Cardiac muscle cell (in vitro differentiated cells and primary cell): ENCODE data around the gene LZTS2. TPM values are rescaled to one million over a fixed set of nuclear protein-coding genes. Genes with fewer than 3 reads are reported as not detected.
"Not testable (repeated sequence)": the region's sequence is repeated elsewhere in the genome, so short reads cannot be mapped to it uniquely, and the experiment has no call there.

ENCODE experiments used
- DNase-seq, 2 donors: peaks; one replicate each; pipeline versions ENCODE4 v3.0.0 to v3.0.0-alpha.2; 2010 to 2017; ENCODE audit warnings: low read depth in 1 of 2, low spot score in 1 of 2
- H3K27ac ChIP-seq: fragments of 200-600 bp; sonication (generic); 2 replicates; pipeline ENCODE4 v1.5.1; 2016
- H3K27me3 ChIP-seq: fragments of 200-600 bp; sonication (generic); 2 replicates; pipeline ENCODE4 v1.6.0; 2016; ENCODE audit warnings: control low read depth
- H3K36me3 ChIP-seq: fragments of 200-600 bp; sonication (generic); 2 replicates; pipeline ENCODE4 v1.5.1; 2016; ENCODE audit warnings: control low read depth
- H3K4me1 ChIP-seq: fragments of 200-600 bp; sonication (generic); 2 replicates; pipeline ENCODE4 v1.8.1; 2017; ENCODE audit warnings: low read depth, mild to moderate bottlenecking, mixed run types
- H3K4me3 ChIP-seq: fragments of 200-600 bp; sonication (generic); 2 replicates; pipeline ENCODE4 v1.5.1; 2016; ENCODE audit warnings: mild to moderate bottlenecking
- H3K9me3 ChIP-seq: fragments of 200-600 bp; sonication (generic); 2 replicates; pipeline ENCODE4 v1.5.1; 2017; ENCODE audit warnings: low read depth, mild to moderate bottlenecking, control low read depth
- CTCF ChIP-seq: IDR thresholded peaks from 2 replicates; pipeline ENCODE4 v1.5.1; 2012; ENCODE audit warnings: low read depth, mild to moderate bottlenecking, low read length
- polyA plus RNA-seq: library from polyadenylated mRNA; unstranded; fragments of >200 nt; fragmentation: Nextera tagmentation; extraction: Ambion mirVana; gene quantifications from 2 replicates; pipeline ENCODE4 v1.2.1, GENCODE V29; 2016
- total RNA-seq: library from RNA; depleted of rRNA; stranded (reverse); fragments of >200 nt; gene quantifications from 2 replicates; pipeline ENCODE4 v1.2.3, GENCODE V29; 2016

Gene LZTS2
- total and polyA plus RNA-seq, 2 experiments from 2014 or later = 128 to 168 TPM

- no peak for TF ChIP-seq CTCF
- Histone ChIP-seq H3K27me3 (peaks cover 6% of the 10 kb centered on the region), H3K36me3 (no peaks in the 10 kb centered on the region), H3K27ac (no peak overlapping the region), H3K9me3 (no peaks in the 10 kb centered on the region), H3K4me1 (peaks cover 27% of the 10 kb centered on the region), H3K4me3 (peak overlapping the region; percentile 43)
- no peak for DNase-seq
Observed at GRCh38 chr10:101030496-101031127, 31.0 kb downstream of the LZTS2 start.

GRCh38 chr10:101031128-101031795, 31.7 kb downstream of the LZTS2 start, which contains the start of the genes PDZD7 and SFXN3:
TSS of gene PDZD7 (minus strand) at chr10:101031129. CDS start at chr10:101030219, 910 bp downstream.
TSS of gene SFXN3 (plus strand) at chr10:101031234. CDS start at chr10:101034695, 3,461 bp downstream.
- peak within 1 kb of the TSS; percentile 43 for H3K4me3 ChIP-seq
- H3K36me3 ChIP-seq = no peaks in the 10 kb centered on the region
- H3K27me3 ChIP-seq = peaks cover 9% of the 10 kb centered on the region
- peak; percentile 95 to 96 for DNase-seq
- H3K4me1 ChIP-seq = peaks cover 26% of the 10 kb centered on the region
- no peaks in the 10 kb centered on the region for H3K9me3 ChIP-seq
- H3K27ac ChIP-seq = no peak within 1 kb of the TSS
- TF ChIP-seq CTCF = no peak

- Histone ChIP-seq H3K36me3 (no peaks in the 10 kb centered on the region), H3K9me3 (no peaks in the 10 kb centered on the region), H3K27me3 (peaks cover 15% of the 10 kb centered on the region), H3K4me1 (peaks cover 19% of the 10 kb centered on the region), H3K4me3 (peak overlapping the region; percentile 43), H3K27ac (no peak overlapping the region)
- peak; percentile 74 to 76 for DNase-seq
- TF ChIP-seq CTCF = no peak
Observed at GRCh38 chr10:101031796-101032636, 32.4 kb downstream of the LZTS2 start.

GRCh38 chr10:101032637-101033224, 33.1 kb downstream of the LZTS2 start:
- no peak for TF ChIP-seq CTCF
- Histone ChIP-seq H3K4me1 (peaks cover 17% of the 10 kb centered on the region), H3K36me3 (no peaks in the 10 kb centered on the region), H3K27me3 (peaks cover 18% of the 10 kb centered on the region), H3K9me3 (no peaks in the 10 kb centered on the region), H3K4me3 (peak overlapping the region; percentile 43), H3K27ac (no peak overlapping the region)
- DNase-seq = peak in 1 of 2 donors; percentile 91

- H3K27me3 ChIP-seq = peaks cover 18% of the 10 kb centered on the region
- no peak for TF ChIP-seq CTCF
- H3K27ac ChIP-seq = no peak overlapping the region
- peaks cover 17% of the 10 kb centered on the region for H3K4me1 ChIP-seq
- no peak overlapping the region for H3K4me3 ChIP-seq
- H3K36me3 ChIP-seq = no peaks in the 10 kb centered on the region
- no peaks in the 10 kb centered on the region for H3K9me3 ChIP-seq
- no peak for DNase-seq
Observed at GRCh38 chr10:101033276-101033675, 33.7 kb downstream of the LZTS2 start.

- H3K4me1 ChIP-seq, H3K36me3 ChIP-seq, H3K27ac ChIP-seq, DNase-seq, H3K9me3 ChIP-seq, H3K4me3 ChIP-seq: not testable (repeated sequence)
- peaks cover 18% of the 10 kb centered on the region for H3K27me3 ChIP-seq
Observed at GRCh38 chr10:101034404-101034803, 34.8 kb downstream of the LZTS2 start.
